HL-60 (cell line): ENCODE measurements around the gene MYO3A.

Experiments
- CTCF ChIP-seq: IDR thresholded peaks from one replicate; pipeline ENCODE4 v1.5.1; 2011; ENCODE audit warnings: low read length, control low read depth, inconsistent platforms; ENCODE audit not compliant: insufficient read depth
- GABPA ChIP-seq: IDR thresholded peaks from 2 replicates; pipeline ENCODE4 v1.6.1; 2012; ENCODE audit warnings: low read depth
- POLR2AphosphoS5 ChIP-seq: IDR thresholded peaks from 2 replicates; pipeline ENCODE4 v1.6.1; 2012; ENCODE audit warnings: low read depth
- REST ChIP-seq: IDR thresholded peaks from 2 replicates; pipeline ENCODE4 v1.6.1; 2012; ENCODE audit warnings: low read depth; ENCODE audit not compliant: insufficient replicate concordance
- SPI1 ChIP-seq: IDR thresholded peaks from 2 replicates; pipeline ENCODE4 v1.6.1; 2012; ENCODE audit warnings: low read depth, mild to moderate bottlenecking, borderline replicate concordance

- TF ChIP-seq CTCF = no peak
- no peak for TF ChIP-seq REST
- TF ChIP-seq POLR2AphosphoS5 = no peak
- TF ChIP-seq GABPA = no peak
- no peak for TF ChIP-seq SPI1
Observed at GRCh38 chr10:26227786-26228185, 293.8 kb downstream of the MYO3A start.
